Astrocyte of the spinal cord (primary cell): ENCODE results near the gene RNF11.

Experiments used
- DNase-seq: peaks from one replicate; pipeline ENCODE4 v3.0.0; 2011; ENCODE audit warnings: low read depth, low spot score
- H3K4me3 ChIP-seq: 2 replicates; pipeline ENCODE4 v1.5.1; 2011; ENCODE audit warnings: low read depth, mild to moderate bottlenecking, low read length, moderate library complexity
- in situ Hi-C: cut with HindIII; loops from 2 replicates; pipeline ENCODE4 v1.10.0; 2017; ENCODE audit warnings: low sequenced_read_pairs
- TF ChIP-seq, protein P1 (sequence below): IDR thresholded peaks from 2 replicates; pipeline ENCODE4 v1.5.1; 2012; ENCODE audit warnings: low read depth, mild to moderate bottlenecking, low read length, inconsistent platforms

The RNF11 gene

DNA sequence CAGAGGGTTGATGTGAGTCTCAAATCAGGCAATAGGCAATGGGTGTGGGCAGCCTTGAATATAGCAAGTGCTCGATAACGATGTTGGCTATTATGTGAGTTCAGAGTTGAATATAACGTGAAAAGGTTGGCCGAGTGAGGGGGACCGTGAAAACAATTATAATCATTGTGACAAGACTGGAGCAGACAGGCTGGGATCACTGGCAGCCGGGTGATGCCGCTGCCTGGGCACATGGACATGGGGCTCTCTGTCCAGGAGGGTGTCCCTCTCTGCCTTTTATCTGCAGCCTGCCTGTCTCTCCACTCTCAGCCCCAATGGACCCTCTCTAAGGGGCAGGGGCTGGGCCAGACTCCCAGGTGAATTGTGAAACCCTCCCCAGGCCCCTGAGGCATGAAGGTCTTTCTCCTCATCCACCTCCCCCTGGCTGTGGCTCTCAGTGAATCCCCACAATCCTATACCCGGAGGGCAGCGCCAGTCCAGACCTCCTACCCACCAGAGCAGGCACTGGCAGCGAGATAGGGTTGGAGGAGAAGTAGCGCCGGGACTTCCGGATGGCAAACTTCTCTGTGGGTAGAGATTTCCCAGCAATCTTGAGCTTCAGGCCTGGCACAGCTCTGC is 57.9 kb downstream of the RNF11 start:
- in situ Hi-C loops: no loop called here
- DNase-seq: no peak
- H3K4me3 ChIP-seq: no peak overlapping the region
- TF ChIP-seq, protein P1, sequence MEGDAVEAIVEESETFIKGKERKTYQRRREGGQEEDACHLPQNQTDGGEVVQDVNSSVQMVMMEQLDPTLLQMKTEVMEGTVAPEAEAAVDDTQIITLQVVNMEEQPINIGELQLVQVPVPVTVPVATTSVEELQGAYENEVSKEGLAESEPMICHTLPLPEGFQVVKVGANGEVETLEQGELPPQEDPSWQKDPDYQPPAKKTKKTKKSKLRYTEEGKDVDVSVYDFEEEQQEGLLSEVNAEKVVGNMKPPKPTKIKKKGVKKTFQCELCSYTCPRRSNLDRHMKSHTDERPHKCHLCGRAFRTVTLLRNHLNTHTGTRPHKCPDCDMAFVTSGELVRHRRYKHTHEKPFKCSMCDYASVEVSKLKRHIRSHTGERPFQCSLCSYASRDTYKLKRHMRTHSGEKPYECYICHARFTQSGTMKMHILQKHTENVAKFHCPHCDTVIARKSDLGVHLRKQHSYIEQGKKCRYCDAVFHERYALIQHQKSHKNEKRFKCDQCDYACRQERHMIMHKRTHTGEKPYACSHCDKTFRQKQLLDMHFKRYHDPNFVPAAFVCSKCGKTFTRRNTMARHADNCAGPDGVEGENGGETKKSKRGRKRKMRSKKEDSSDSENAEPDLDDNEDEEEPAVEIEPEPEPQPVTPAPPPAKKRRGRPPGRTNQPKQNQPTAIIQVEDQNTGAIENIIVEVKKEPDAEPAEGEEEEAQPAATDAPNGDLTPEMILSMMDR: no peak

DNA sequence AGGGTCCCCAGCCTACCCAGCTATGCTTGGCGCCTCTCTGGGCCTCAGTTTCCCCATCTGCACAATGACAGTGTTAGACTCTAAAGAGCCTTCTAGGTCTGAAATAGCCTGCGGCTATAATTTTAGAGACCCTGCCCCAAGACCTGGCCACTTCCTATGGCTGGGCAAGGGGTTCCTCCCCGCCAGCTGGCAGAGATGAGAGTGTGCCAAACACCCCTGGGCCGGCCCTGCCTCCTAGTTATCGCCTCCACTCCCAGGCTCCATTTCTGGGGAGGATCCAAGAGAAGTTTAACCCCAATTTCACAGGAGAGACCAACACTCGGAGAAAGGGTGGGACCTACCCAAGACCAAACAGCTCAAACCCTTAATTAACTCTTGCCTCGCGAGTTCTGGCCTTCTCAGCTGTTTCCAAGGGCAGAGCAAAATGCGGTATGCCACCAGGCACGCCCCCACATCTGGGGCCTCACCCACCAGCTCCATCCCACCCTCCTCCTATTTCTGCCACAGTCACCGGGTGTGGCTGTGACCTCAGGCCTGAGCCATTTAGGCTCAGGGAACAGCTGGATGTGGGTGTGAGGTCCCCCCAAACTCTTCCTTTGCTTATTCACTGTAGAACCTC is 58.6 kb downstream of the RNF11 start:
- TF ChIP-seq, protein P1: no peak
- in situ Hi-C loops: no loop called here
- no peak for DNase-seq
- H3K4me3 ChIP-seq: no peak overlapping the region

DNA sequence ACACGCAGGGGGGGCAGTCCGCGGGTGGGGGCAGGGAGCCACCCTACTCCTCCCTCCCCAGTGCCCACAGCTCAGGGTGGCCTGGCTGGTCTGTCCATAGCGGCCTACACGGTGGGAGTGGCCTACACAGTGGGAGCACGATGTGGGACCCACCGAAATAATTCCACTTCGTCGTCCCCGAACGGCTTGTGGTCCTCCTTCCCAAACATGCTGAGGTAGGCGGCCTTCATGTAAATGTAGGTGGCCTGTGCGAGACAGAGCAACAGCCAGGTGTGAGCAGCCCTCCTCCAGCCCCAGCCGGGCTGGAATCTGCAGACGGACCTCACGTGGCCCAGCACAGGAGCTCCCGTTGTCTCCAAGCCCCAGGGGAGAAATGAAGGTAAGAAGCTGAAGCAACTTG is 59.9 kb downstream of the RNF11 start:
- DNase-seq: no peak
- TF ChIP-seq, protein P1: no peak
- no peak overlapping the region for H3K4me3 ChIP-seq
- in situ Hi-C loops: no loop called here

DNA sequence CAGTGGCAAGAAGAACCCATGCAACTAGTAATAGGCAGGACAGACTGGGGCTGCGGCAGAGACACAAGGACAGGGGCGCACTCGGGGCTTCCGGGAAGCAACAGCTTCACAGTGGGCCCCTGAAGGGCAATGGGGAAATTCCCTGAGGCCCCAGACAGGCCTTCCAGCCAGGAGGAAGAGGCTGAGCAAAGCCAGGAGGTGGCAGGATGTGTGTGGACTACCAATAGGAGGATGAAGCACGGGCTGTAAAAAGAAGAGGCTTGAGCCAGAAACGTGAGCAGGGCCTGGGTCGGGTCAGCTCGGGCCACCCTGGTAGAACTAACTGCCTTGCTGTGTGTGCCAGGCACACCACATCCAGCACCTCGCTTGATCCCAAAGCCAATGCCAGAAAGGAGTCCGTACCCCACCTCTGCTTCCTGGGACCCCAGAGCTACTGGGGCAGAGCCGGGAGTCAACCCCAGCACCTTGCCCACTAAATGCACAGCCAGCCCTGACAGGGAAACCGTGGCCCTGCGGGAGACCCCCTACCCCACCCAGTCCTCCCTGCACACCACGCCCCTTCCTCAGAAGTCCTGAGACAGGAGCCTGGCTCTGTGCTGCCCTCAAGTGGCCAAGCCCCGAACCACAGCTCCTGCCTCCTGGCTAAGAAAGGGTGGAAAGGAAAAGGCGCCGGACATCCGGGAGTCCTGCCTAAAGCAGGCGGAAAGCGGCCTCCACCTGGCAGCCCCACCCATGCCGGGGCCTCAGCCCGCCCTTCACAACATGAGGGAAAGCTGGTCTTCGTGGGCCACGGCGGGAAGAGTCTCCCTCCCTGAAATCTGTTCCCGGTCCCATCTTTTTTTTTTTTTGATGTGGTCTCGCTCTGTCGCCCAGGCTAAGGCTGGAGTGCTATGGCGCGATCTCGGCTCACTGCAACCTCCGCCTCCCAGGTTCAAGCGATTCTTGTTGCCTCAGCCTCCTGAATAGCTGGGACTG is 60.6 kb downstream of the RNF11 start:
- in situ Hi-C loops: no loop called here
- H3K4me3 ChIP-seq: peak overlapping the region; percentile 26
- DNase-seq: peak; percentile 77
- TF ChIP-seq, protein P1: peak; percentile 98

DNA sequence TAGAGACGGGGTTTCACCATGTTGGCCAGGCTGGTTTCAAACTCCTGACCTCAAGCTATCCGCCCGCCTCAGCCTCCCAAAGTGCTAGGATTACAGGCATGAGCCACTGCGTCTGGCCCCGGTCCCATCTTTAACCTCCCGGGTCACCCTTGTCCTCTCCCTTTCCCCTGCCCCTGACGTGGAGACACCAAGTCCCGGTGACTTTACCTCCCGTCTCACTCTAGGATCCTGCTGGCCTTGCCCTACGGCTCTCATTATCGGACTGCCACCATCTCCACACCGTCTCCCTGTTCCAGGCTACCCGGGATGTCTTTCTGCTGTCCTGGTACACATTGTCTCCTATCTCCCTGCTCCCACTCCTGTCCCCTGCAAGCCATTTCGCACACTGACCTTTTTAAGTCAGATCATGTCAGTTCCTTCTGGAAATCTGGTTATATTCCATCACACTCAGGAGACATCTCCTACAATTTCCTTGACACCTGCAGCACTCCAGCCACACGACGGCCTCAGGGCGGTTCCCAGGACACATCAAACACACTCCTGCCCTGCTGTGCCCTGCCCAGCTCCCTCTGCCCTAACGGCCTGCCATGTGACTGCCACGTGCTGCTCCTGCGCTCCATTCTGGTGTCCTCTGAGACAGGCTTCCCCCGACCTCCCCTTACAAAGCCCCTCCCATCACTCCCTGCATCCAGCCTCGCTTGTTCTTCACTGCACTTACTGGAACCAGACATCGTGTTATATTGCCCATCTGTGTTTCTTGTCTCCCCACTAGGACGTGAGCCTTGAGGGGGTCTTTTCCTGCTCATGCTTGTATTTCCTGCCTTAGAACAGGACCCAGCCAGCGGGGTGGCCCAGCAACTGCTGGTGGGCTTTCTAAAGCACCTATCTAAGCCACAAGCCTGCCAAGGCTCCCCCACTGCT is 61.6 kb downstream of the RNF11 start:
- TF ChIP-seq, protein P1: no peak
- no peak for DNase-seq
- in situ Hi-C loops: no loop called here
- H3K4me3 ChIP-seq: no peak overlapping the region

DNA sequence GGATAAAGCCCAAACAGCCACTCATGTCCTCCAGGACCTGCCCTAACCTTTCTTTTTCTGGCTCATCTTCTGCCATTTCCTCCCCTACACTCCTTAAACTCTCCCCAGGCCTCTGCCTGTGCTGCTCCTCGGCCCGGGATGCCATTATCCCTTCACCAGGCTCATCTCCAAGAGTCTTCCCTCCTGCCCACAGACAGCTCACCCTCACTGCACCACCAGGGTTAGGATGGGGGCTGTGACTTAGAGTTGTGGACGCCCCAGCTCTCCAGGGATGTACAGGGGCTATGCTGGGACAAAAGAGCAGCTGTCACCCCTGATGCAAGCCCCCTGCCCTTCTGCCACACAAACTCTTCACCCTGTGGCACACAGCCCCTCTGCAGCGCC is 62.2 kb downstream of the RNF11 start:
- in situ Hi-C loops: no loop called here
- H3K4me3 ChIP-seq: no peak overlapping the region
- no peak for DNase-seq
- TF ChIP-seq, protein P1: no peak
